NCI-H1436 (cell line): Measurements from ENCODE around the gene MOB1B.
A peak's percentile ranks its signal among the peaks of the same experiment; 100 is the strongest.
"Not testable (repeated sequence)": the region's sequence is repeated elsewhere in the genome, so short reads cannot be mapped to it uniquely, and the experiment has no call there.

Experiments
- DNase-seq: peaks from one replicate; lab custom pipeline; 2025; lab: John Stamatoyannopoulos, UW

MOB1B gene

GRCh38 chr4:70901984-70902576, at the start of gene MOB1B:
Gene MOB1B, plus strand, starts transcription at chr4:70902369. Its CDS starts 168 bp downstream, at chr4:70902537.
- DNase-seq = peak; percentile 86

DNA sequence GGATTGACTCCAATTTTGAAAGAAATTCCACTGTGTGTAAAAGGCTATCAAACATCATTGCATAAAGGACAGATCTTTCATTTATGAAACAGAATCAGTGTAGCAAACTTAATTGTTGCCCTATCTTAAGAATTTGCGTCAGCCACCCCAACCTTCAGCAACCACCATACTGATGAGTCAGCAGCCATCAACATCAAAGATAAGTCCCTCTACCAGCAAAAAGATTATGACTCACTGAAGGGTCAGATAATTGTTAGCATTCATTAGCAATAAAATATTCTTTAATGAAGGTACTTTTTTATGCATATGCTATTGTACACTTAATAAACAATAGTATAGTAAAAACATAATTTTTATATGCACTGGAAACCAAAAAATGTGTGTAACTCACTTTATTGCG, 46.7 kb upstream of the MOB1B start:
- DNase-seq = no peak

DNA sequence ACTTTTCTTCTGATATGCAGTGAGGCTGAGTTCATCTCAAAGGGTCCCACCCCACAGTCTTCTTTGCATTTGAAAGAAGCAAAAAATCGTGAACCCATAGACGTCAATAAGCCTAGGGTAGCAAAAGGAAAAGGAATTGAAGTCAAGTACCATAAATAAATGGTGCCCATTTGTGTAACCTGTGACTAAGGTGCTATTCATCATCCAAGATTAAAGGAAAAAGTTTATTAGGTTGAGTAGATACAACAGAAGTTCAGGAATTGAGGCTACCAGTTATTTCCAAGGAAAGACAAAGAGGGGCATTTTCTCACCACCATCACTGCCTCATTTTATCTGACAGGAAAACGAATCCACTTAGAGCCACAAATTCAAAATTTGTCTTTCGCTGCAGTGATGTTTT, 43.7 kb upstream of the MOB1B start:
- no peak for DNase-seq

DNA sequence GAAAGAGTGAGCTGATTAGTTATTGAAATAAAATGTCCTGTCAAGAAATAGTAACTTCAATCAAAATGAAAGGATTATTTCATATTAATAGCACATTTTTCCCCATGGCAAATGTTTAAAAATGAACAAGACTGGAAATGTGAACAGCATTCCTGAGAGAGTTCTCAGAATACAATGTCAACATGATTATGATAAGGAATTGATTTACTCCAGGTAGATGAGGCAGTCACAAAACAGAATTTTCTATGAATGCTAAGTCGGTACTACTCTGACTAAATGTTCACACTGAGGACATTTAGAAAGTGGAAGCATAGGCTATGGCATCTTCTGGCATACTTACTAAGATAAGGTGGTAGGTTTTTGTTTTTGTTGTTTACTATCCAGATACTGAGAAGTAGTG, 43.1 kb upstream of the MOB1B start:
- no peak for DNase-seq

- no peak for DNase-seq
These were observed 38.9 kb upstream of the MOB1B start for GRCh38 chr4:70863099-70863790.

DNA sequence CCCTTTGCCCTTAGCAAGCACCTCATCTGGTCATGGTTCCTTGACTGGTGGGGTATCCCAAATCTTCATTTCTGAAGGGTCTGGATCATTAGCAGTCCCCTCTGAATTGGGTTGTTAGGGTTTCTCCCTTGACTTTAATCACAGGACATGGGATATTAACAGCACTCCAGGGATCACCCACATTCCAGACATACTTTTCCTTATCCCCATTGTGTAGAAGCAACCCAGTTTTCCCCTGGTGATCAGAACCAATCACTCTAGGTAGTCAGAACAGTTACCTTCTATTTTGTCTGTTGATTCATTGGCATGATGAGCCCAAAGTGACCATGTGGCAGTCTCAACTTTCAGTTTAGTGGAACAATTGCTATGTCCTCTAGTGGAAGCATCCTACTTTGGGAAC, 33.4 kb upstream of the MOB1B start:
- no peak for DNase-seq

- no peak for DNase-seq
These were observed 29.0 kb upstream of the MOB1B start for GRCh38 chr4:70873216-70873615.

DNA sequence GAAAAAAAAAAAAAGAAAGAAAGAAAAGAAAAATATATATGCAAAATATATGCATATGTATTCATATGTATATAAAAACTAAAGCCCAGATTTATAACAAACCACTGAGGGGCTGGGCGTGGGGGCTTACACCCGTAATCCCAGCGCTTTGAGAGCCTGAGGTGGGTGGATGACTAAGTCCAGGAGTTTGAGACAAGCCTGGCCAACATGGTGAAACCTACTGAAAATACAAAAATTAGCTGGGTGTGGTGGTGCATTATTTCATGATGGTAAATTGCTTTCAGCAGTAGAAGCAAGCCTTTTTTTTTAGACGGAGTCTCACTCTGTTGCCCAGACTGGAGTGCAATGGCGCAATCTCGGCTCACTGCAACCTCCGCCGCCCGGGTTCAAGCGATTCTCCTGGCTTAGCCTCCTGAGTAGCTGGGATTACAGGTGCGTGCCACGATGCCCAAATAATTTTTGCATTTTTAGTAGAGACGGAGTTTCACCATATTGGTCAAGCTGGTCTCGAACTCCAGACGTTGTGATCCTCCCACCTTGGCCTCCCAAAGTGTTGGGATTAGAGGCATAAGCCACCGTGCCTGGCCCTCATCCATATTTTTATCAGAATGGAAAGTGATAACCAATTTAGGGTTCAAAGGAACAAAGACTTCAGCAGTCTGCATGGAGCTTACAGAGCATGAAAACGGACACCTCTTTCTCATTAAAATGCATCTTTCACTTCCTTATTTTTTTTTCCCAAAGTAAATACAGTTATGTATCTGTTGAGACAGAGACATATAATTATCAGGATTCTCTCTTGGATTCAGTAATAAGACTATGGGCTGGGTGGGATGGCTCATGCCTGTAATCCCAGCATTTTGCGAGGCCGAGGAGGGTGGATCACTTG, 27.7 kb upstream of the MOB1B start:
- no peak for DNase-seq

DNA sequence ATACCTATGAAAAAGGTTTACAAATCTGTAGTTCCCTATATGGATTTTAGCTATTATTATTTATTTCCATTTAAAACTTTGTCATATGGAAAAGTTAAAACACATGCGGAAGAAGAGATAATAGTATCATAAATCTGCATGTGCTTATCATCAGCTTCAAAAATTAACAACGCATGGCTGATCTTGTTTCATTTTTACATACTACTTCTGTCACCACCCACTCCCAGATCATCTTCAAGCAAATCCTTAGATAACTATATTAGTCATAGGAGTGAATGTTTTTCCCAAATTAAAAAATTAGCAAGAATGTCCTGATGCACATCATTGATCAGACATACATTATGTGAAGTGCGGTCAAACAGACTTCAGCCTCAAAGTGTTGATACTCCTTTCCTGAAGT, 24.6 kb upstream of the MOB1B start:
- DNase-seq = no peak

DNA sequence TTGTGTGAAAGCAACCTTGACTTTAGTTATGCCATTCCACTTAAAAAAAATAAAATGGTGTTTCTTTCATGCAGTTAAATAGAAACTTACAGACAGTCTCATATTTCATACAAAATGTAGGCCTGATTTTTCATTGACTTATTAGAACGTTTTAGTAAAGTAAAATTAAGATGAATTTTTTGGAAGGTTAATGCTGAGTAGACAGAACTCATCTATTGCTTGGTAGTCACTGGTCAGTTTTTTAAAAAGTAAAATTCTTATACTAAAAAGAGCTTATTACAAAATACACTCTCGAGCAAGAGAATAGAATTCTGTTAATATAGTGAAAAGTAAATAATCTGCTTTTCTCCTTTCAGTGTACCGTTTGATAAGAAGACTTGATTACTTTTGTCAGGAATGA, 21.4 kb upstream of the MOB1B start:
- no peak for DNase-seq

DNA sequence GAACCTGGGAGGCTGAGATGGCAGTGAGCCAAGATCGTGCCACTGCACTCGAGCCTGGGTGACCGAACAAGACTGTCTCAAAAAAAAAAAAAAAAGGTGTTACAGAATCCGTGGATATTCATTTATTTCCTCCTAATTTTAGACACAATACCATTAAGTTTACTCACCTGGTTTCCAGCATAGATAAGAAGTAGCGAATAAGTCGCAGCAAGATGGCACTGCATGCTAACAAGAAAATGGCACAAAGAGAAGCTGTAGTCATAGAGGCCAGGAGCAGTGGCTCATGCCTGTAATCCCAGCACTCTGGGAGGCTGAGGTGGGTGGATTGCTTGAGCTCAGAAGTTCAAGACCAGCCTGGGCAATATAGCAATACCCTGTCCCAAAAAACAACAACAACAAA, 17.0 kb upstream of the MOB1B start:
- DNase-seq = no peak

DNA sequence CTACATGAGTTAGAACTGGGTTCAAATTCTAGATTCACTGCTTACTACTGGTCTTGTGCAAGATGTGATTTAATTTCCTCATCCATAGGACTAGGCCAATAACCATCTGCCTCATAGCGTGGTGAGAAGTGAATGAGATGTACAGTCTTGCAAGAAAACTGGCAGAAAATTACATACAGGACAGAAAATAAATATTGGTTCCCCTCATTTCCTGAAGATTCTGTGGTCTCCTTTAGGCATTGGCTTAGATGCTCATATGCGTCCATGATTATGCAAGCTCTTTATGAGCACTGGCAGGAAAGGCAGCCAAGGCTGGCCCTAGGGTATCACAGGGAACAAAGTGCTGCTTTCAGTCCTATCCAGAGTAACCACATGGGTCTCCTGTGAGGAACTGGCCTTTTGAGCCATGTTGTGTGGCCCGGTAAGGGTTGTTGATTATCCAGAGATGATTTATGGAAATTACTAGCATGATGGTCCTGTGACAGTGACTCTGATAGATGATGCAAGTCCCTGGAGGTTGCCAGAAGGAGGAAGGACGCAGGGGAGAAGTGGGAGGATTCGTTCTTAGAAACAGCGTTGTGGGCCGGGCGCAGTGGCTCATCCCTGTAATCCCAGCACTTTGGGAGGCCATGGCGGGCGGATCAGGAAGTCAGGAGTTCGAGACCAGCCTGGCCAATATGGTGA, 9.9 kb upstream of the MOB1B start:
- DNase-seq = no peak

DNA sequence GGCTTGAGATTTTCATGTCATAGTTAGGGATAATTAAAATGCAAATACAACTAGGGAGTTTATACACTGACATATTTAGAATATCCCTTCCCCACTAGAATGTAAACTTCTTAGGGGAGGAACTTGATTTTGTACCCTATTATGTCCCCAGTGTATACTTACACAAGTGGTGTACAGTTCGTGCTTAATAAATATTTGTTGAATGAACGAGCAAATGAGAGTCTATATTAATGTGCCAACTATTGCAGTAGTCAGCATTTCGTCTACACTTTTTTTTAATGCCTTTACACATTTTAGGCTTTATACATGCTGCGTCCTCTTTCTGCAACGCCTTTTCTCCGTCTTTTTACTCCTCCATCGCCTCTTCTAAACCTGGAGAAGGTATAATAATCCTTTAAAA, 8.4 kb upstream of the MOB1B start:
- DNase-seq = no peak

GRCh38 chr4:70895405-70895804, 6.8 kb upstream of the MOB1B start:
- DNase-seq = no peak

- no peak for DNase-seq
These were observed 6.2 kb upstream of the MOB1B start for GRCh38 chr4:70895811-70896491.

- not testable (repeated sequence) for DNase-seq
These were observed 3.6 kb upstream of the MOB1B start for GRCh38 chr4:70898581-70898980.

- no peak for DNase-seq
These were observed 574 bp upstream of the MOB1B start for GRCh38 chr4:70901607-70901983.

GRCh38 chr4:70902577-70903290, 565 bp downstream of the MOB1B start:
- DNase-seq = no peak

DNA sequence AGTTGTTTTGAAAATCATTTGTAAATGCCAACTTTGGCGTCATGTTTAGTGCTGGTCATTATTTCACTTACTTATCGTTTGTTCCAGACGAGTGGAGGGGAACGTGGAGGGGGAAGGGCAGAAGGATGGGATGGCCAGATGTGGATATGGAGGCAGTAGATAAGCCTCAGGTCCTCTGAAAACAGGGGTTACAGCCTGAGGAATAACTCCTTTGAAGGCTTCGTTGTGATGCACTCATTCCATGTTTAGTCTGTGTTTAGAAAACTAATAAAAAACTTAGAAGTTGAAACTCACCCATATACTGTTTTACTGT, 1.1 kb downstream of the MOB1B start:
- no peak for DNase-seq

- no peak for DNase-seq
These were observed 6.9 kb downstream of the MOB1B start for GRCh38 chr4:70908993-70909556.

DNA sequence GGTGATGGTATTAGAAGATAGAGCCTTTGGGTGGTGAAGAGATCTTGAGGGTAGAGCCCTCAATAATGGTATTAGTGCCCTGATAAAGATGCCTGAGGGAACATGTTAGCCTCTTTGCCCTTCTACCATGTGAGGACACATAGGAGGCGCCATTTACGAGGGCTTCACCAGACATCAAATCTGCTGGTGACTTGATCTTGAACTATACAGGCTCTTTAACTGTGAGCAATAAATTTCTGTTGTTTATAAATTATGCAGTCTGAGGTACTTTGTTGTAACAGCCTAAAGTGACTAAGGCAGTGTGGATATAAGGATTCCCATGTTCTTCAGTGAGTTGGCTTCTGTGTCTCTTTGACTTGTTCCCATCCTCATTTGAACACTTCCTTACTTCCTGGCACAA, 11.8 kb downstream of the MOB1B start:
- no peak for DNase-seq
